HG03378 (cell line): ENCODE results near the gene CELF6.
"Not testable (repeated sequence)": the region's sequence is repeated elsewhere in the genome, so short reads cannot be mapped to it uniquely, and the experiment has no call there.

ENCODE experiments used
- ATAC-seq: cut with Tn5 transposase; IDR thresholded peaks from one replicate; pipeline ENCODE4 v1.9.1; 2021; ENCODE audit warnings: mild to moderate bottlenecking, moderate library complexity; ENCODE audit not compliant: unreplicated experiment

The CELF6 gene

GRCh38 chr15:72318408-72318942 lies 1.5 kb downstream of the CELF6 start:
- no peak for ATAC-seq

GRCh38 chr15:72315706-72316370 lies 4.1 kb downstream of the CELF6 start:
- no peak for ATAC-seq

- ATAC-seq = no peak
Observed at GRCh38 chr15:72313881-72314280, 6.1 kb downstream of the CELF6 start.

GRCh38 chr15:72313448-72313840 lies 6.5 kb downstream of the CELF6 start:
- ATAC-seq = no peak

- peak; percentile 50 for ATAC-seq
Observed at GRCh38 chr15:72312605-72313447, 7.1 kb downstream of the CELF6 start.

GRCh38 chr15:72307026-72307425 lies 12.9 kb downstream of the CELF6 start:
- no peak for ATAC-seq

- ATAC-seq = no peak
Observed at GRCh38 chr15:72306211-72306785, 13.7 kb downstream of the CELF6 start.

- ATAC-seq = no peak
Observed at GRCh38 chr15:72304596-72304995, 15.4 kb downstream of the CELF6 start.

GRCh38 chr15:72302955-72303354 lies 17.0 kb downstream of the CELF6 start:
- no peak for ATAC-seq

- no peak for ATAC-seq
Observed at GRCh38 chr15:72289597-72290325, 30.2 kb downstream of the CELF6 start.

GRCh38 chr15:72288796-72289596 lies 31.0 kb downstream of the CELF6 start:
- ATAC-seq = no peak

- ATAC-seq = no peak
Observed at GRCh38 chr15:72285927-72286516, 33.9 kb downstream of the CELF6 start.

GRCh38 chr15:72285402-72285801 lies 34.6 kb downstream of the CELF6 start:
- ATAC-seq = no peak

GRCh38 chr15:72284781-72285180 lies 35.2 kb downstream of the CELF6 start:
- ATAC-seq = no peak

GRCh38 chr15:72281713-72282112 lies 38.2 kb downstream of the CELF6 start:
- no peak for ATAC-seq

GRCh38 chr15:72280751-72281150 lies 39.2 kb downstream of the CELF6 start:
- ATAC-seq = no peak

GRCh38 chr15:72278737-72279136 lies 41.2 kb downstream of the CELF6 start:
- no peak for ATAC-seq

GRCh38 chr15:72276326-72276700 lies 43.6 kb downstream of the CELF6 start:
- ATAC-seq = no peak

- ATAC-seq = not testable (repeated sequence)
Observed at GRCh38 chr15:72275635-72276325, 44.2 kb downstream of the CELF6 start.
